K562 (cell line): ENCODE data around the gene CHRNB1. TPM values are rescaled to one million over a fixed set of nuclear protein-coding genes. Genes with fewer than 3 reads are reported as not detected.
A peak's percentile ranks its signal among the peaks of the same experiment; 100 is the strongest.

ENCODE experiments used
- ATAC-seq: fragments of 200-7000 bp; cut with Tn5 transposase; 3 replicates; pipeline ENCODE4 v1.9.1; 2020; ENCODE audit warnings: moderate library complexity
- BruUV-seq: library from RNA; stranded (reverse); fragments of 400-500 nt; replicated peaks from 2 replicates; lab custom pipeline; 2021; lab: Mats Ljungman, UMichigan
- CTCF ChIA-PET: fragments of 300-600 bp; formaldehyde crosslinking; extraction: SDS; loops from one replicate; lab custom pipeline; 2021; ENCODE audit warnings: low intra/inter-chr PET ratio; lab: Yijun Ruan, JAX
- POLR2A ChIA-PET: fragments of 300-600, 350-650 bp; sonication (Branson Sonifier 250); formaldehyde crosslinking; extraction: SDS; loops from one replicate; lab custom pipeline; 2021; ENCODE audit warnings: antibody characterized with exemption, inconsistent platforms; lab: Yijun Ruan, JAX
- DNase-seq, 4 experiments: peaks; one replicate each; pipeline versions ENCODE4 v3.0.0 to v3.0.0-alpha.2; 2011 to 2018; ENCODE audit warnings: low spot score in 3 of 4, mixed read lengths in 3 of 4; ENCODE audit errors: extremely low read depth in 1 of 4
- FAIRE-seq: peaks from 2 replicates; lab custom pipeline; 2011; peaks lifted over from hg19 to GRCh38; lab: Jason Lieb, UNC
- H2AFZ ChIP-seq: 2 replicates; pipeline ENCODE4 v1.6.0; 2011; ENCODE audit warnings: low read depth, low read length, control low read depth, inconsistent platforms
- H3K27ac ChIP-seq: fragments of 200-600 bp; 3 replicates; pipeline ENCODE4 v1.8.0; 2011; ENCODE audit warnings: low read depth, mild to moderate bottlenecking, control low read depth, inconsistent platforms, low read length, moderate library complexity, mixed read lengths; ENCODE audit errors: extremely low read depth
- H3K27me3 ChIP-seq, 2 experiments: fragments of 300-600 bp in 1 of 2; 2 replicates in 1 of 2; 3 replicates in 1 of 2; pipeline versions ENCODE4 v1.6.0 to v1.8.0; 2011; ENCODE audit warnings: inconsistent platforms in 2 of 2, low read length in 2 of 2, mild to moderate bottlenecking in 1 of 2, mixed read lengths in 1 of 2, moderate library complexity in 1 of 2; ENCODE audit not compliant: control insufficient read depth in 2 of 2, insufficient read depth in 2 of 2
- H3K36me3 ChIP-seq: fragments of 300-600 bp; 3 replicates; pipeline ENCODE4 v1.8.0; 2011; ENCODE audit warnings: mild to moderate bottlenecking, low read length, inconsistent platforms; ENCODE audit not compliant: control insufficient read depth, insufficient read depth
- H3K4me1 ChIP-seq, 2 experiments: fragments of 200-600 bp in 1 of 2; replicated peaks in 1 of 2; 2 replicates in 1 of 2; 3 replicates in 1 of 2; pipeline versions ENCODE4 v1.5.1 to v1.8.0; 2011; ENCODE audit warnings: inconsistent platforms in 2 of 2, low read length in 2 of 2, mild to moderate bottlenecking in 1 of 2, mixed read lengths in 1 of 2, moderate library complexity in 1 of 2; ENCODE audit not compliant: control insufficient read depth in 2 of 2, insufficient read depth in 2 of 2
- H3K4me2 ChIP-seq: 2 replicates; pipeline ENCODE4 v1.6.1; 2011; ENCODE audit warnings: low read length, control low read depth, inconsistent platforms, mixed read lengths; ENCODE audit not compliant: insufficient read depth
- H3K4me3 ChIP-seq: fragments of 200-600 bp; sonication (generic), shearing (Covaris generic); 2 replicates; pipeline ENCODE4 v1.5.1; 2016; ENCODE audit warnings: control low read depth, inconsistent platforms
- H3K79me2 ChIP-seq: fragments of 200-600 bp; 3 replicates; pipeline ENCODE4 v1.8.0; 2011; ENCODE audit warnings: low read length, inconsistent platforms; ENCODE audit not compliant: control insufficient read depth, insufficient read depth
- H3K9ac ChIP-seq, 2 experiments: 2 replicates each; pipeline versions ENCODE4 v1.6.0 to v1.6.1; 2011; ENCODE audit warnings: low read depth in 2 of 2, low read length in 2 of 2, control low read depth in 1 of 2, inconsistent platforms in 1 of 2, mild to moderate bottlenecking in 1 of 2, mixed read lengths in 1 of 2; ENCODE audit not compliant: insufficient read depth in 1 of 2
- H3K9me1 ChIP-seq: one replicate; pipeline ENCODE4 v1.6.0; 2011; ENCODE audit warnings: inconsistent platforms, mild to moderate bottlenecking, low read length, moderate library complexity; ENCODE audit not compliant: control insufficient read depth, insufficient read depth
- H3K9me3 ChIP-seq: replicated peaks from 2 replicates; pipeline ENCODE4 v1.5.1; 2011; ENCODE audit warnings: low read depth, low read length, inconsistent platforms; ENCODE audit not compliant: control insufficient read depth, insufficient read depth
- H4K20me1 ChIP-seq: replicated peaks from 2 replicates; pipeline ENCODE4 v1.6.1; 2011; ENCODE audit warnings: low read length, inconsistent platforms, mixed read lengths; ENCODE audit not compliant: control insufficient read depth, insufficient read depth
- HDAC6 ChIP-seq: IDR thresholded peaks from 2 replicates; pipeline ENCODE4 v1.6.1; 2012; ENCODE audit warnings: low read depth, mild to moderate bottlenecking, control low read depth, inconsistent platforms, low read length, moderate library complexity
- ILF3 ChIP-seq: fragments of 450-650 bp; IDR thresholded peaks from 2 replicates; pipeline ENCODE4 v1.6.1; 2018; ENCODE audit warnings: antibody characterized with exemption, mild to moderate bottlenecking, moderate library complexity, borderline replicate concordance
- KHSRP ChIP-seq: fragments of 450-650 bp; IDR thresholded peaks from 2 replicates; pipeline ENCODE4 v1.6.1; 2017
- MYBL2 ChIP-seq, 2 experiments: fragments of 450-650 bp in 1 of 2; sonication (generic) in 1 of 2; formaldehyde crosslinking in 1 of 2; IDR thresholded peaks; 2 replicates each; pipeline versions ENCODE4 v1.6.1 to v1.8.1; 2017 to 2022; ENCODE audit warnings: borderline replicate concordance in 1 of 2, inconsistent platforms in 1 of 2, low read depth in 1 of 2, mild to moderate bottlenecking in 1 of 2, missing genetic modification reagents in 1 of 2, moderate library complexity in 1 of 2
- NCOA4 ChIP-seq: fragments of 450-650 bp; IDR thresholded peaks from 2 replicates; pipeline ENCODE4 v1.6.1; 2018; ENCODE audit warnings: mild to moderate bottlenecking; ENCODE audit not compliant: partially characterized antibody
- RBM14 ChIP-seq: fragments of 200-400 bp; formaldehyde crosslinking; IDR thresholded peaks from 2 replicates; pipeline ENCODE4 v1.6.1; 2018; ENCODE audit warnings: low read depth, mild to moderate bottlenecking, low read length, moderate library complexity, borderline replicate concordance; ENCODE audit not compliant: insufficient read depth
- RHOXF2B ChIP-seq: fragments of 250-450 bp; sonication (Bioruptor Pico); conservative IDR thresholded peaks from 2 replicates; pipeline ENCODE4 v1.5.1; 2021
- SMARCA4 ChIP-seq: fragments of 450-650 bp; IDR thresholded peaks from 2 replicates; pipeline ENCODE4 v1.6.1; 2016
- SMARCB1 ChIP-seq: IDR thresholded peaks from 2 replicates; pipeline ENCODE4 v1.6.1; 2011; ENCODE audit warnings: improper control_type of control experiment, low read depth; ENCODE audit not compliant: insufficient read length
- THRAP3 ChIP-seq: fragments of 450-650 bp; IDR thresholded peaks from 2 replicates; pipeline ENCODE4 v1.6.1; 2016; ENCODE audit warnings: mild to moderate bottlenecking, inconsistent platforms, borderline replicate concordance
- WHSC1 ChIP-seq: IDR thresholded peaks from one replicate; pipeline ENCODE4 v1.6.1; 2012; ENCODE audit warnings: low read length, control low read depth, inconsistent platforms
- ZNF23 ChIP-seq: fragments of 250-450 bp; sonication (Bioruptor Pico); IDR thresholded peaks from 2 replicates; pipeline ENCODE4 v1.4.0; 2020; ENCODE audit warnings: mild to moderate bottlenecking
- ZNF232 ChIP-seq: sonication (generic); formaldehyde crosslinking; IDR thresholded peaks from 2 replicates; pipeline ENCODE4 v1.8.0; 2022; ENCODE audit warnings: mild to moderate bottlenecking, missing genetic modification reagents
- whole genome bisulfite sequencing: fragments of 100-300 bp; shearing (Covaris generic); methylation state at CpG from one replicate; pipeline ENCODE4 v1.1.6; 2016; ENCODE audit warnings: low coverage, mixed read lengths; ENCODE audit not compliant: insufficient coverage; ENCODE audit errors: missing lambda C conversion rate; 5-methylcytosine and 5-hydroxymethylcytosine counted together
- in situ Hi-C: fragments of 300-500 bp; cut with MboI; formaldehyde crosslinking; loops from 4 replicates; pipeline ENCODE4 v1.15.0; 2018; ENCODE audit warnings: inconsistent platforms, mixed read lengths
- intact Hi-C: fragments of 100-400 bp; cut with micrococcal nuclease; formaldehyde crosslinking; loops from 2 replicates; pipeline ENCODE4 v1.14.2; 2022
- polyA plus RNA-seq, 8 experiments: library from polyadenylated mRNA; depleted of rRNA in 4 of 8; stranded (reverse) in 5 of 8; unstranded in 3 of 8; fragments of >200 nt; fragmentation: Nextera tagmentation in 2 of 8; fragmentation: Illumina TruSeq in 1 of 8; extraction: Ambion mirVana in 2 of 8; extraction: Trizol in 1 of 8; gene quantifications; 2 replicates each; pipeline versions ENCODE4 v1.2.1 to v1.2.3, GENCODE V29; 2011 to 2014; ENCODE audit warnings: inconsistent platforms in 1 of 8, missing spikeins in 1 of 8
- total RNA-seq, 7 experiments: library from RNA; depleted of rRNA in 6 of 7; stranded (reverse); fragments of >200 nt in 6 of 7; fragmentation: Illumina TruSeq in 2 of 7; extraction: Trizol in 2 of 7; gene quantifications; 2 replicates each; pipeline versions ENCODE4 v1.2.1 to v1.2.3, GENCODE V29; 2011 to 2021; ENCODE audit warnings: low replicate concordance in 1 of 7
- TF ChIP-seq, protein P1 (sequence below): fragments of 200-400 bp; formaldehyde crosslinking; IDR thresholded peaks from 2 replicates; pipeline ENCODE4 v1.6.1; 2017; ENCODE audit warnings: mild to moderate bottlenecking, low read depth, low read length, moderate library complexity
- TF ChIP-seq, protein P2 (sequence below): fragments of 200-800 bp; sonication (Bioruptor generic); IDR thresholded peaks from 2 replicates; pipeline ENCODE4 v1.6.1; 2017; ENCODE audit warnings: missing genetic modification characterization, missing compliant biosample characterization
- TF ChIP-seq, protein P3 (sequence below): fragments of 450-650 bp; formaldehyde crosslinking; IDR thresholded peaks from 2 replicates; pipeline ENCODE4 v1.4.0; 2022; ENCODE audit warnings: missing genetic modification characterization

The CHRNB1 gene
- total and polyA plus RNA-seq, 9 of the 15 experiments (the other 6 are each of a cell fraction or from before 2014, with no cell fraction given) = 4.7 to 12.3 (median 6.8) TPM

DNA sequence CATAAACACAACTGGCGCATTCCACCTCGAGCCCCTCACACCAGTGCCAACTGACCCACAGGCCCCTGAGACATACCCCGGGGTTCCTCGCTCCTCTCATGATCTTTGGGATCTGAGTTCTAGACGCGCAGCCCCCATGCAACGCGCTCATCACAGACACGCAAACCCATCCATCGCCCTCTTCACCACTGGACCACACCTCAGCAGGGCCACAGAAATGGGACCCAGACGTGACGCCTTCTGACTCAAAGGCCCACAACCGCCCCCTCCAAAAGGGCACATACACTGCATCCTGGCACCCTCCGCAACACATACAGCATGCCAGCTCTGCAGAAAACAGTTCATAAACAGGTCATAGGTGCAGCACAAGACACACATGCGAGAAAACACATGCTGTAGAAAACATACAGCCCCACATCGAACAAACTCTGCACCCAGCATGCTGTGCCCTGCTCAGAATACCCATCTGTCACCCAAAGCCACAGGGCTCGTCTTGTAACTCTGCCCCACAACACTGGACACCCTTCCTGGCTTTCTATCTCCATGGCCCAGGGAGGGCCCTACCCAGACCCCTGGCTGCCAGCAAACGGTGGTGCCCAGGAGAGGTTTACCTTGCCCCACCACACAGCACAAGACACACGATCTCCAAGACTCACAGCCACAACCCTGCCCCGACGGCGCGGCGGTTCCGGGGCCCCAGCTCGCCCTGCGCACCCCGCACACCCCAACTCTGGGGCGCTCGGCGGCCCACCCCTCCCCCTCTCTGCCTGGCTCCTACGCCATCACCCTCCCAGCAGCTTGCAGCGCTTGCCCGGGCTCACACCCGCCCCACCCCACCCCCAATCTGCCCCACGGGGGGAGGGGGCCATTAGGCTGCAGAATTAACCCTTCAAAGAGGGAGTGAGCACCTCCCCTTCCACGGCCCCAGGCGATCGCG lies 33.7 kb downstream of the CHRNB1 start:
- Histone ChIP-seq H3K4me3 (peak overlapping the region; percentile 70), H3K9me1 (no peaks in the 10 kb centered on the region), H3K4me2 (peak overlapping the region; percentile 93), H3K27ac (peak overlapping the region; percentile 92), H4K20me1 (0 out of 2 replicates have a peak, but pooled peaks cover 13% of the 10 kb centered on the region), H3K36me3 (no peaks in the 10 kb centered on the region; the same call in 1 of the 3 replicates), H3K4me1 (peaks cover 39 to 69% of the 10 kb centered on the region in 2 experiments), H3K27me3 (no peaks in the 10 kb centered on the region), H3K9me3 (no peaks in the 10 kb centered on the region), H3K79me2 (peaks cover 69% of the 10 kb centered on the region), H3K9ac (peak overlapping the region; percentile 82 to 94), H2AFZ (0 out of 2 replicates have a peak overlapping the region, but pooled peaks have one; percentile 51)
- TSS peak; percentile 48 for BruUV-seq
- DNase-seq (peak; percentile 50 to 67 (median 60)), FAIRE-seq (no peak), ATAC-seq (peak; percentile 4)
- CTCF ChIA-PET = interaction anchor here (1.0 kb wide), 1 partner anchor 126 kb away, joined by 4 read pairs; no protein-coding TSS in a partner anchor
- 29% methylated on average over 23 of the region's 40 CpGs for WGBS
- intact Hi-C loops = no loop called here
- POLR2A ChIA-PET = interaction anchor here (1.1 to 2.6 kb wide), 3 partner anchors 10 to 37 kb away, joined by 3 to 8 read pairs (median 6); no protein-coding TSS in a partner anchor
- in situ Hi-C loops = no loop called here
- TF ChIP-seq RHOXF2B (CRISPR knock-in tag) (no peak), ZNF232 (CRISPR knock-in tag) (no peak), ILF3 (no peak), ZNF23 (CRISPR knock-in tag) (no peak), THRAP3 (no peak), KHSRP (no peak), SMARCB1 (no peak), MYBL2 (IDR thresholded peaks at IDR 0.05; ENCODE audit: low read depth) (no peak), MYBL2 (CRISPR knock-in tag; IDR thresholded peaks at IDR 0.05; ENCODE audit: borderline replicate concordance) (no peak), SMARCA4 (no peak), HDAC6 (no peak), RBM14 (no peak), WHSC1 (no peak), NCOA4 (no peak)
- TF ChIP-seq, protein P1, sequence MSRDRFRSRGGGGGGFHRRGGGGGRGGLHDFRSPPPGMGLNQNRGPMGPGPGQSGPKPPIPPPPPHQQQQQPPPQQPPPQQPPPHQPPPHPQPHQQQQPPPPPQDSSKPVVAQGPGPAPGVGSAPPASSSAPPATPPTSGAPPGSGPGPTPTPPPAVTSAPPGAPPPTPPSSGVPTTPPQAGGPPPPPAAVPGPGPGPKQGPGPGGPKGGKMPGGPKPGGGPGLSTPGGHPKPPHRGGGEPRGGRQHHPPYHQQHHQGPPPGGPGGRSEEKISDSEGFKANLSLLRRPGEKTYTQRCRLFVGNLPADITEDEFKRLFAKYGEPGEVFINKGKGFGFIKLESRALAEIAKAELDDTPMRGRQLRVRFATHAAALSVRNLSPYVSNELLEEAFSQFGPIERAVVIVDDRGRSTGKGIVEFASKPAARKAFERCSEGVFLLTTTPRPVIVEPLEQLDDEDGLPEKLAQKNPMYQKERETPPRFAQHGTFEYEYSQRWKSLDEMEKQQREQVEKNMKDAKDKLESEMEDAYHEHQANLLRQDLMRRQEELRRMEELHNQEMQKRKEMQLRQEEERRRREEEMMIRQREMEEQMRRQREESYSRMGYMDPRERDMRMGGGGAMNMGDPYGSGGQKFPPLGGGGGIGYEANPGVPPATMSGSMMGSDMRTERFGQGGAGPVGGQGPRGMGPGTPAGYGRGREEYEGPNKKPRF = no peak
- TF ChIP-seq, protein P2, sequence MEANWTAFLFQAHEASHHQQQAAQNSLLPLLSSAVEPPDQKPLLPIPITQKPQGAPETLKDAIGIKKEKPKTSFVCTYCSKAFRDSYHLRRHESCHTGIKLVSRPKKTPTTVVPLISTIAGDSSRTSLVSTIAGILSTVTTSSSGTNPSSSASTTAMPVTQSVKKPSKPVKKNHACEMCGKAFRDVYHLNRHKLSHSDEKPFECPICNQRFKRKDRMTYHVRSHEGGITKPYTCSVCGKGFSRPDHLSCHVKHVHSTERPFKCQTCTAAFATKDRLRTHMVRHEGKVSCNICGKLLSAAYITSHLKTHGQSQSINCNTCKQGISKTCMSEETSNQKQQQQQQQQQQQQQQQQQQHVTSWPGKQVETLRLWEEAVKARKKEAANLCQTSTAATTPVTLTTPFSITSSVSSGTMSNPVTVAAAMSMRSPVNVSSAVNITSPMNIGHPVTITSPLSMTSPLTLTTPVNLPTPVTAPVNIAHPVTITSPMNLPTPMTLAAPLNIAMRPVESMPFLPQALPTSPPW = no peak
- TF ChIP-seq, protein P3, sequence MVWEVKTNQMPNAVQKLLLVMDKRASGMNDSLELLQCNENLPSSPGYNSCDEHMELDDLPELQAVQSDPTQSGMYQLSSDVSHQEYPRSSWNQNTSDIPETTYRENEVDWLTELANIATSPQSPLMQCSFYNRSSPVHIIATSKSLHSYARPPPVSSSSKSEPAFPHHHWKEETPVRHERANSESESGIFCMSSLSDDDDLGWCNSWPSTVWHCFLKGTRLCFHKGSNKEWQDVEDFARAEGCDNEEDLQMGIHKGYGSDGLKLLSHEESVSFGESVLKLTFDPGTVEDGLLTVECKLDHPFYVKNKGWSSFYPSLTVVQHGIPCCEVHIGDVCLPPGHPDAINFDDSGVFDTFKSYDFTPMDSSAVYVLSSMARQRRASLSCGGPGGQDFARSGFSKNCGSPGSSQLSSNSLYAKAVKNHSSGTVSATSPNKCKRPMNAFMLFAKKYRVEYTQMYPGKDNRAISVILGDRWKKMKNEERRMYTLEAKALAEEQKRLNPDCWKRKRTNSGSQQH (CRISPR knock-in tag) = no peak
